Anterior cingulate cortex (tissue), 58 donors: ENCODE measurements around the gene INPP5B.
A peak's percentile ranks its signal among the peaks of the same experiment; 100 is the strongest.

ENCODE experiments used
- DNase-seq, 58 donors: peaks; one replicate each; lab custom pipeline; 2025; lab: John Stamatoyannopoulos, UW

The INPP5B gene

DNA sequence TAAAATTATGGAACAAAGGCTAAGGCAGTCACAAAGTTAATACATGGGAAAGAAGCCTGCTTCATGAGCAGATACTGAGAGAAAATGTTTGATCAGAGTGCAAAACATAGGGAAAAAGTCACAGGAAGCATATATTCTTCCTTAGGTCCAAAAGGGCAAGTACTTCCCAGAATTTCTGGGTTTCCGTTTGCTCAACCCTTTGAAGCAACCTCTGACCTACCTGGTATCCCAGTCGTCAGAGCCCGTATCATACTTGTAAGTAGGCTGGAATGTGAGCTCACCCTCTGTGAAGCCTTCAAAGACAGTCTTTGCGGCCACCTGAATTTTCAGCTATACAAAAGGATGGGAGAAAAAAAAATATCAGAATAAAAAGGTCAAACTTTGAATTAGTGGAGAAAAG, 67.0 kb downstream of the INPP5B start:
- DNase-seq, result no peak

DNA sequence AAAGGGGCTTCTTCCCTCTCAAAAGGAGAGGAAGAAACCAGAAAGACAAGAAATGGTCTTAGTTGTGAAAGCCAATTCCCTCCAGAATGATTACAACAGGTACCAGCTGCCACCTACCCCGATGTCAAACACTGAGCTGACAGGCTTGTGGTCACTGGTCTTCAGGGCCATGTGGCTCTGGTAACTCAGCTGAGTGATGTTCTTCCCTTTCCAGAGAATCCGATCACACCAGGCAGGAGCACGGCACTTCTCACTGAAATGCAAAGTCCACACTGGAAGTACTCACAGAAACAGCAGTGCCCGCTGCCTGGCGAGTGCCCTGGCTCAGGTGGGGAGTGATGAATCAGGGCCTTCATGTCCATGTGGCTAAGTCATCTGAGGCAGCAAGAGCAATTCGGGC, 68.8 kb downstream of the INPP5B start:
- no peak for DNase-seq

DNA sequence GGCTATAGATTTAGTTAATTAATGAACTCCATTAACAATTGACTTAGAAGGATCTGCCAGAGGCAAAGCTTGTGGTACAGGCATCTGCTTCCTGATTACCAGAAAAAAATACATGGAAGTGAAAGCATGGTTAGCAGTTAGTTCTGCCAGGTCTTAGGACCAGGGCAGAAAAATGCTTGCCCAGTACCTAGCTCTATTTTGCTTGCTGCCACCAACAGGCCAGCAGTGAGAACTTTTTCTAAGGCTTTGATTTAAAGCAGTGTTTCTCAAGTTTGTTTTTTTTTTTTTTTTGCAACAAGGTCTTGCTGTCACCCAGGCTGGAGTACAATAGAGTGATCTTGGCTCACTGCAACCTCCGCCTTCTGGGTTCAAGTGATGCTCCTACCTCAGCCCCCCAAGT, 71.0 kb downstream of the INPP5B start:
- DNase-seq, result peak in 1 of 58 donors; percentile 1

DNA sequence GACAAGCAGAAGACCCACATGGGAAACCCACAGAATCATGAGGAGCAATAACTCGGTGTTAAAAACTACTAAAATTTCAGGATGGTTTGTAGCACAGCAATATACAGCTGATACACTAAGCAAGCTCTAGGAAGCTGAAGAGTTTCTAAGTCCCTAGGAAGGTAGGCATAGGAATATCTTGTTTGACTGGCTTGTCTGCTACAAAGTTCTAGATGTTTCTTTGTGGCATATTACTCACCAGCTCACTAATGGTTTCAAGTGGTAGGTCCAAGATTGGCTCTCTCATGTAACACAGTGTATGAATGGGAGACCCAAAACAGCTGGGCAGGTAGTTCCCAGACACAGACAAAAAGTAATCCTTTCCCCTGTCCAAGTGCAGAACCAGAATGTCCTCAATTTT, 74.2 kb downstream of the INPP5B start:
- DNase-seq, result no peak

DNA sequence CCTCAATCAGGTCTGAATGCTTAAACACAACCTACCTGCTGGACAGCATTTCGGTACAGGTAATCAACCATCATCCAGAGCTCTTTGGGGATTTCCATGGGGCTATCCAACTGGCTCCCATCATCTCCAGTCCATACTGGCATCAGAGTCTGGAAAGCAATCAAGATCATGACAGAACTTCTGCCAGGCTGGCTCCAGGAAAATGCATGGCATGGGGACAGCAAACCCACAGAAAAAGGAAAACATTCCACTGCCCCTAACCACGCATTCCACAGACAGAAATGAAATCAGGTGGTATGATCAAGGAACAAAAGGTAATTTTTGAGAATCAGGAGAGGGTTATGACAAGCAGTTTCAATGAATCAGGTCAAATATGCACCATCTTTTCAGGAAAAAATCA, 78.4 kb downstream of the INPP5B start:
- no peak for DNase-seq

DNA sequence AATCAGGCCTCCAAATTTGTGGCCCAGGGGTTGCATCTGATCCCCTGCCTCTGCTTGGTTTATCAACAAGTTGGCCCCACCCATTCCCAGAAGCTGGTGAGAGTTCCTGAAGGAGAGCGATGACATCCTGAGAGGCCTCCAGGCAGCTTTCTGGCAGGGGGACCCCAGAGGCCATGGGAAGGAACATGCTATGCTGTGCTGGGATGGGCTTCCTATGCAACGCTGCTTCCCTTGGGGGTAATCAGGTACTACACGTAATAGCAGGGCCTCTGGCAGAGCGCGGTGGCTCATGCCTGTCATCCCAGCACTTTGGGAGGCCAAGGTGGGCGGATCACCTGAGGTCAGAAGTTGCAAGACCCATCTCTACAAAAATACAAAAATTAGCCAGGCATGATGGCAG, 79.1 kb downstream of the INPP5B start:
- DNase-seq, result no peak

DNA sequence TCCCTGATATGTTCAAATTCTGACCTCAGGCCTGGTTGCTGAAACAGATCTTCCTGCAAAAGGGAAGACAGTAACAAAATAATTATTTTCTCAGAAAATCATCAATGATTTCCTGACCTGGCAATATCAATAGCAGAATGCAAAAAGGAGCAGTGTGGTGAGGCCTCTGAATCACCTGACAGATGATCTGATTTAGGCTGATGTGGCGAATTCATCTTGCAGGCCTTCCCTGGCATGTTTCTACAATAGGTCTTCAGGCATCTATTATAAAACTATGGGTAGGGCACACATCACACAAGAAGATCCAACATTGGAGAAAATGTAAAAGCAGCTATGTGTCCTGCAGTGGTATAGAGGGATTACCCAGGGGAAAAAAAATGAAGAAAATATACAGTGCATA, 80.4 kb downstream of the INPP5B start:
- DNase-seq, result no peak

DNA sequence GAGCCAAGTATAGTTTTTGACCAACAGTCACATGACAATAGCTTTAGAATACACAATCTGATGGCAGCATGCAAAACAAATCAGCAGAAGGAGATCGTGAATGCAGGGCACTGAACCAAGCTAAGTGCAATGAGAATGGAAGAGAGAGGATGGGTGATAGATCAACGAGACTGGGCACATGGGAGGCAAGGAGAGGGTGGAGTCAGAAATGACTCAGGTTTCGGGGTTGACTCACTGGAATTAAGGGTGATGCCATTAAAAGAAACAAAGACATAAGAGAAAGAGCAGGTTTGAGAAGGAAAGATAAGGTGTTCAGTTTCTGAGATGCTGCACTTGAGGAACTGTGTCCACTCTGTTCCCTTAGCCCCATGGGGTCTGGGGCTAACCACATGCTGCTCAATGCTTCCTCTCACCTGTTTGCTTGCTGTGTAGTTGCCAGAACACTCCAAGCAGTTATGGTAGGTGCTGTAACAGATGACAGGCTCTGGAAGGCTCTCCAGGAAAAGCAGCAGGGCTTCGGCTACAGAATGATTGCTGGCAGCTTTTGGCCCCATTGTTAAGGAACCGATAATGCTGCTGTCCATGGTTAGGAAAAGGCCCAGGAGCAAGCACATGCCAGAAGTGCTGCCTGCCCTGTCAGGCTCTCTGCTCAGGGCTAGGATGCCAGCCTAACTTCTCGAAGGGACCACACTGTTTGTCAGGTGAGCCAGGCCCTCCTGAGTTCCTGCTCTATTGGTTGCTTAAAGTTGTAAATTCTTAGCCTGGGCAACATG, 81.3 kb downstream of the INPP5B start:
- no peak for DNase-seq

DNA sequence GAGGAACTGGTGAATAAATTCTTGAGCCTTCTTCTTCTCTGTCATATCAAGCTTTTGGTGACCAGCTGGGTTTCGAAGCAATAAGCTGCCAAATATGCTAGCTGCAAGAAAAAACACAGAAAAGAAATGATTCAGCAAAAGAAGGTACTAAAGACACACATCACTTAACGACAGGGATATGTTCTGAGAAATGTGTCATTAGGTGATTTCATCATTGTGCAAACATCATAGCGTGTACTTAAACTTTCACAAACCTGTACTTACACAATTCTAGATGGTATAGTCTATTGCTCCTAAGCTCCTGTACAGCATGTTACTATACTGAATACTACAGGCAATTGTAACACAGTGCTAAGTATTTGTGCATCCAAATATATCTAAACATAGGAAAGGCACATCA, 84.5 kb downstream of the INPP5B start:
- DNase-seq, result peak in 1 of 58 donors; percentile 0

DNA sequence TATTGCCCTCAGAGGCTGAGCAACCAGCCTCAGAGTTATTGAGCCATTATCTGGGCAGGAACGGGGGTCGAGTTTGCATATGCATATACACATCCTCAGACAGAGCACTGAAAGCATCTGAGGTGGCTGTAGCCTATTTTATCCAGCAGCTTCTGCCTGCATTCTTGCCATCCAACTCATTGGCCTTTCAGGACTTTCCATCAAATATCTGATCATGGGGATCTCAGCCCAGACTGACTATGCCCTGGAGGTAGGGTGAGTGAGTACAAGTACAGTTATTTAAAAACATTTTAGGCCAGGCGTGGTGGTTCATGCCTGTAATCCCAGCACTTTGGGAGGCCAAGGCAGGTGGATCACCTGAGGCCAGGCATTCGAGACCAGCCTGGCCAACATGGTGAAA, 85.7 kb downstream of the INPP5B start:
- DNase-seq, result no peak

DNA sequence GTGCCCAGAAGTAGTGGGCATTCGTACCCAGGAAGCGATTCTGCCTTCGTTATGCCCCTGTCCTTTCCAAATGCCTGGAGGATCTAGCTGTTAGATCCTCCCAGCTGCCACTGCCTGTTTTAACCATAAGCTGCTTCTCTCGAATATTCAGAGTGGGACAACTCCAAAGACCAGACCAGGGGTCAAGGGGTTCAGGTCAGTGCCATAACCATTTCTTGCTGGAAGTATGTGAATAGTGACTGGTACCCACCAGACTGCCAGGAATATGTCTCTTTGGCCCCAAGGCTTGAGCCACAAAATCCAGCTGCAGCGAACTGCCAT, 86.5 kb downstream of the INPP5B start:
- no peak for DNase-seq

DNA sequence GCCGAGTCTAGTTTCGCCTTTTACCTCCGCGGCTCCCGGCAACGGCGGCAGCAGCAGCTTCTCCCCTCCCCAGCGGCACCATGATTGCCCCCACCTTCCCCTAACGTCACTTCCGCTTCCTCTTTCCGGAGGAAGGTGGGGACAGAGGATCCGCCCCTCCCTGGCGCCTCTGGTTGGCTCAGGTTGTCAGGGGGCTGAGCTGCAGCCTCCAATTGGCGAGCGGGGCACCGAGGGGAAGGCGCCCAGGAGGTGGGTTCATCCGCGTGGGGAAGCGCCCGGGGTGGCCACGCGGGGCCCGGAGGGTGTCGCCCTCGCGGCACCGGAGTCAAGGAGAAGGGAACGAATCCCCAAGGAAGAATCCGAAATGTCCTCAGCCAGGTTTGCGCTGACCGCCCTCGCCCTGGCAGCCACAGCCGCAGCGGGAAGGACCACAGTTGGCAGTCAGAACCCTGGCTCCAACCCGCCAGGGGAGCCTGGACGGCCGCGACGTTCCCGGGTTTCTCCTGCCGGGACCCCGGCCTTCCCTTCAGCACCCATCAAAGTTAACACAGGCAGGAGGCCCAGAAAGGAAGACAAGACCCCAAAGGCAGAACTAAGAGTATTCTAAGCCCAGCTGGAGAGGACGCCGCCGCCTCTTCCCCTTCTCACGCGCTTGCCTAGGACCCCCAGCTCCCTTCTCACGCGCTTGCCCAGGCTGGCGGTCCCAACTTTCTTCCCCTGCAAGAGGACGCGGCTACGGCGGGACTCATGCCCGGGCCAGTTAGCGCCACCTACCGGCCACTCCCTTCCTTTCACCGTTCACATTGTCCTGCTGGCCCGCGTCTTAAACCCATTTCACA, 87.1 kb downstream of the INPP5B start, which contains the start of gene MTF1:
Gene MTF1 (minus strand): TSS at position 86 of the 839 bp plus-strand sequence. CDS start 1,934 bp downstream, outside the sequence.
- peak; percentile 73 to 98 (median 95) for DNase-seq

DNA sequence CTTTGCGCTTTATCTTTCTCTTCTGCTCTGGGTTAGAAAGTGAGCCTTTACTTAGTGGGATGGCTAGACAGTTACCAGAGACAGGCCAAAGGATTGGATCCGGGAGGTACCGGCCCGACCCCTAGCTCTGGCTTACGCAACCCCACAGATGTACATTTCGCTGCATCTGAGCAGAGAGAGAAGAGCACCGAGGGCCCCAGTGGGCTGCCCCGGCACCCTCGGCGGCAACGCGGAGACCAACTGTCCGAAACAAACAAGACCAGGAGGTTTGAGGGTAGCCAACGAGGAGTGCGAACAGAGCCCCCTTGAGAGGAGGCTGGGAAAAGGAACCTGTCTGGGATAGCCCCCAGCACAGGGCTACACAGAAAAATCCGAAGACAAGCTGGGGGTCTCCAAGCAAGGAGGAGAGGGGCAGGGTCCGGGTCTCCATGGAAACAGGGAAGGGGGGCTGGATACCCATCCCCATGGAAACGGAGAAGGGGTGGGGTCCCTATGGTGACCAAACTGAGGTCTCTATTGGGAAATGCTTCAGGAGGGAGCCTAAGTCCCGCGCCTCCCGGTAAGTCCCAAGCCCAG, 87.8 kb downstream of the INPP5B start:
- DNase-seq, result peak in 6 of 58 donors; percentile 9 to 67 (median 30)

DNA sequence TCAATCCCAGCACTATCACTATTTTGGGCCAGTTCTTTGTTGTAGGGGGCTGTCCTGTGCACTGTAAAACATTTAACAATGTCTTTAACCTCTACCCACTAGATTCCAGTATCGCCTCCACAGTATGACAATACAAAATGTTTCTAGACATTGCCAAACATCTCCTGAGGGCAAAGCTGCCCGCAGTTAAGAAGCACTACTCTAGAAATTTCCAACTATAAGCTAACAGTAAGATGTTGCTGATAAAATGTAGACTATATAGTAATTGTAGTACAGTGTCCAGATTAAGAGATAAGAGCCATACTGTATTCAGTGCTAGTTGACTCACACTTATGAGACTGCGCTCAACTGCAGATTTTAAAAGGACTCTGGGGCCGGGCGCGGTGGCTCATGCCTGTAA, 92.4 kb downstream of the INPP5B start:
- no peak for DNase-seq

DNA sequence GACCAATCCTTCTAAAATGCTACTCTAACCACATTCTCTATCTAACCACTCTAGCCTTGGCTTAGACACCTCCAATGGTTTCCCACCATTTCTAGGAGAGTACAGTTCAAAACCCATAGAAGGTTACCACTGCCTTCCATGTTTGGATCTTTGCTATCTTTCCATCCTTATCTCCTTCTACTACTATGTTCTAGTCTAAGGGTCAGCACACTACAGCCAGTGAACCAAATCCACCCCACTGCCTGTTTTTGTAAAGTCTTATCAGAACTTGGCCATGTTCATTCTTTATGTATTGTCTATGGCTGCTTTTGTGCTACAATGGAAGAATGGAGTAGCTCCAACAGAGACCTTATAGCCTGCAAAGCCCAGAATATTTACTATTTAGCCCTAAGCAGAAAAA, 93.7 kb downstream of the INPP5B start:
- DNase-seq, result no peak

DNA sequence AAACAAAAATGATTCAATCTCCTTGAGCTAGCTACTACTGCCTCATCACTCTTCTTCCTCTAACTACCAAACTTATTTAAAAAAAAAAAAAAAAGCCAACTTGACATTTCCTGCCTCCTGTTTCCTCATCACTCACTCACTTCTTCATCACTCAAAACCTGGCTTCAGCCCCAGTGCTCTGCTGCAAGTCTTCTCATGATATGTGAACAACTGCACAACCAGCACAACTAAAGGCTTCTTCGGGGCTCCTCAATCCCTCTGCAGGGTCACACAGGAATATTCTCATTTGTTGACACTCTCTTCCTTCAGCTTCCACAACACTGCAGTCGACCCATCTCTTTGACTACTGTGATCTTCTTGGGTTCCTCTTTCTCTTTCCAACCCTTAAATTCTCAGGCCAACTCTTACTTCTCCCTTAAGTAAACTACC, 95.1 kb downstream of the INPP5B start:
- no peak for DNase-seq

DNA sequence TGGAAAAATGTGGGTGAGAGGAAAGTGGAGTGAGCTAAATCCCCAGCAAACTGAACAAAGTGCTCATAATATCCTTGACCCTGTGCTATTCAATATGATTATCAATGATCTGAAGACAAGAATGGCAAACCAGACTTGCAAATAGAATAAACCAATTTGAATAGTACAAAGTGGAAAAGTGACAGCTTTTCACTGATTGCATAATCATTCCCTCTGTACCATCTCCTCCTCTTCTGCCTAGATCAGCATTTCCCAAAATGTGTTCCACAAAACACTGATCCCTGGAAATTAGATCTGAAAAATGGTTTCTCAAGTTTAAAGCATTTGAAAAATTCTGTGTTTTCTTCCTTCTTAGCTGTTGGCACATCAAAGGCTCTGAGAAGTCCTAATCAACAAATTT, 95.6 kb downstream of the INPP5B start:
- DNase-seq, result no peak

DNA sequence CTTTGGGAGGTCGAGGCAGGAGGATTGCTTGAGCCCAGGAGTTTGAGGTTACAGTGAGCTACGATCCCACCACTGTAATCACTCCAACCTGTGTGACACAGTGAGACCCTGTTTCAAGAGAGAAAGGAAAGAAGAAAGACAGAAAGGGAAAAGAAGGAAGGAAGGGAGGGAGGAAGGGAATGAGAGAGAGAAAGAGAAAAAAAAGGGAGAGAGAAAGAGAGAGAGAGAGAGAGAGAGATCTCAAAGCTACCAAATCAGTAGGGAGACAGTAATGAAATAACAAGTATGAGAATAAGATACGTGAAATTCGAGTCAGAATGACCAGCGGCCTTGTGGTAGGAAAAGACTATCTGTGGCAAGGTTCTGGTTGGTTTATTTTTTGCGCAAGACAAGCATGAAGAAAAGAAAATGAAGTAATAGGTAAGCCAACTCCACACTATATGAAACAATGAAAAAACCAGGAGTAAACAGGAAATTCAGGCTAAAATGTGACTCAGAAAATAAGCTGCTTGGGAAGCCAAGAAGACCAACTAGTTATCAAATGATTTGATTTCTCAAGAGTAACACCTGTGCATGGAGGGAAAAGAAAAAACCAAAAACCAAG, 96.4 kb downstream of the INPP5B start:
- DNase-seq, result no peak

DNA sequence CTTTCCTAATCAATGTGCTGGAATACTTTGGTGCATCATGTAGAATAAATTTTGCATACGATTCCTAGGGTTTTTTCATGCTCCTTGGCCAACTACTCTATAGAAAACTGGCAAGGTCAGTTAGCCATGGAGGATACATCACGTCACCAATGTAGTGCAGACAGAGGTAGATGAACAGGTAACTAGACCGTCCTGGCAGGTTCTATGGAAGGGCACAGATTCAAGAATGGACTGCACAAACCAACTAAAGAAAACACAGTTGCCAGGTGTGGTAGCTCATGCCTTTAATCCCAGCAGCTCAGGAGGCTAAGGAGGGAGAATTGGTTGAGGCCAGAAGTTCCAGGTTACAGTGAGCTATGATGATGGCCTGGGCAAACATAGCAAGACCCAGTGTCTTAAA, 97.4 kb downstream of the INPP5B start:
- no peak for DNase-seq

DNA sequence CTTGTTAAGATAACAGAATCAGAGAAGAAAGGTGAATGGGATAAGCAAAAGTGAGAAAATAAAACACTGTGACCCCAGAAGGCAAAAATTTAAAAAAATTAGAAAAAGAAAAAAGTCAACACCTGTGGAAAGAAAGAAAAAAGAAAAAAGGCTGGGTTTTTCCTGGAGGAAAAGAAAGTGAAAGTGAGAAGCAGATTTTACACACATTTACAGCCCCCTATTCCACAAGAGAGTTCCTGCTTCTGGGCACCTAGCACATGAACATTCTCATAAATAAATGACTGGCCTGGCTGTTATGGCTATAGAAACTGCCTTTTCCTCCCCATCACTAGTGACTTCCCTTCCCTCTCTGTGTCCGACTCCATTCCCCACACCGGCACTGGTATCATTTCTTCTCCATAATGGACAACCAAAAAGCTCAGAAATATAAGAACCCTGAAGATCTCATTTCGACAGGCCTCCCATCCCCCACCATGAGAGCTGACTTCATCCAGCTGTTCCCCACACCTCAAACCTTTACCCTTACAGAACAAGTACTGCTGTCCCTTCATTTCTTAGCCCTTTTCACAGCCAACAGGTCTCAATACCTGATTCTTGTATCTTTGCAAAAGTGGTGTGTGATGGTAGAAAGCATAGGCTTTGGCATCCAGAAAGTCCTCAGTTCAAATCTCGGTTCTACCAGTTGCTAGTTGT, 100.1 kb downstream of the INPP5B start:
- DNase-seq, result no peak

DNA sequence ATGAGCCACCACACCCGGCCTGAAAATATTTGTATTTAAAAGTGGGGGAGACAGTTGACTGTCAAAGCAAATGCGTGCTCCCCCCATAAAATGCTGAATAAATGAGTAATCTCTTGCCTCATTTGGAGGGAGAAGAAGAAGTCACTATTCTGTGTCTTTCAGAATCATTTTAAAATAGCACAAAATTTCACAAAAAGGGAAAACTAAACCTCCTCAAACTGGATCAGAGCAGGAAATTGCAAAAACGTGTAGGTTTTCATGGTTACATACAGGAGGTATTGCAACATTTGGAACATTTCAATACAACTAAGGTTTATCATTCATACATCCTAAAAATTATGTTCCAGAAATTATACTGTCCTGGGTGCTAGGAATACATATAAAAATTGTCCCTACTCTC, 101.1 kb downstream of the INPP5B start:
- no peak for DNase-seq
